AG09309 (cell line): ENCODE data around the gene SH2D3C.
"Not testable (repeated sequence)": the region's sequence is repeated elsewhere in the genome, so short reads cannot be mapped to it uniquely, and the experiment has no call there.

ENCODE experiments used
- DNase-seq: peaks from one replicate; pipeline ENCODE4 v3.0.0-alpha.2; 2010; ENCODE audit warnings: low read depth
- H3K4me3 ChIP-seq: 2 replicates; pipeline ENCODE4 v1.5.1; 2011; ENCODE audit warnings: mild to moderate bottlenecking, low read depth, low read length, moderate library complexity; ENCODE audit not compliant: control insufficient read depth
- TF ChIP-seq, protein P1 (sequence below): IDR thresholded peaks from 2 replicates; pipeline ENCODE4 v1.5.1; 2011; ENCODE audit warnings: mild to moderate bottlenecking, low read depth, low read length, inconsistent platforms; ENCODE audit not compliant: insufficient read depth, control insufficient read depth; ENCODE audit errors: missing control alignments

The SH2D3C gene

DNA sequence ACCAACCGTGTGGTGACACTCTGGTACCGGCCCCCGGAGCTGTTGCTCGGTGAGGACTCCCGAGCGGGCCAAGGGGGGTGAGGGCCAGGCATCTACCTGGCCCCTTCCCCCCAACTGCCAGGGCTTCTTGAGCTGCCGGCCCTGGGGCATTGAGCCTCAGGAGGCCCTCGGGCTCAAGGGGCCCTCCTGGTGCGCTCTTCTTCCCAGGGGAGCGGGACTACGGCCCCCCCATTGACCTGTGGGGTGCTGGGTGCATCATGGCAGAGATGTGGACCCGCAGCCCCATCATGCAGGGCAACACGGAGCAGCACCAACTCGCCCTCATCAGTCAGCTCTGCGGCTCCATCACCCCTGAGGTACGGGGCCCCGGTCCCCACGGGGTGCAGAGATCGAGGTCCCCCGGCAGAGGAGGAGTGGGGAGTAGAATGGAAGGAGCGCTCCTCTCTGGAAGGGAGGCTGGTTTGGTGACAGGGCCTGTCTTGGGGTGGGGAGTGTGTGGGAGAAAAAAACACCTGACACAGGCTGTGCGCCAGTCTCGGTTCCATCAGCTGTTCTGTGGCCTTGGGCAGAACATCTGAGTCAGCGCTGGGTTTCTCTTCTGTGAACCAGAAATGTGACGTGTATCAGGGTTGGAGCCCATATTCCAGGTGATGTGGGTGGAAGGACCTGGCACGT, 10.0 kb upstream of the SH2D3C start:
- H3K4me3 ChIP-seq, result no peak overlapping the region
- TF ChIP-seq, protein P1, sequence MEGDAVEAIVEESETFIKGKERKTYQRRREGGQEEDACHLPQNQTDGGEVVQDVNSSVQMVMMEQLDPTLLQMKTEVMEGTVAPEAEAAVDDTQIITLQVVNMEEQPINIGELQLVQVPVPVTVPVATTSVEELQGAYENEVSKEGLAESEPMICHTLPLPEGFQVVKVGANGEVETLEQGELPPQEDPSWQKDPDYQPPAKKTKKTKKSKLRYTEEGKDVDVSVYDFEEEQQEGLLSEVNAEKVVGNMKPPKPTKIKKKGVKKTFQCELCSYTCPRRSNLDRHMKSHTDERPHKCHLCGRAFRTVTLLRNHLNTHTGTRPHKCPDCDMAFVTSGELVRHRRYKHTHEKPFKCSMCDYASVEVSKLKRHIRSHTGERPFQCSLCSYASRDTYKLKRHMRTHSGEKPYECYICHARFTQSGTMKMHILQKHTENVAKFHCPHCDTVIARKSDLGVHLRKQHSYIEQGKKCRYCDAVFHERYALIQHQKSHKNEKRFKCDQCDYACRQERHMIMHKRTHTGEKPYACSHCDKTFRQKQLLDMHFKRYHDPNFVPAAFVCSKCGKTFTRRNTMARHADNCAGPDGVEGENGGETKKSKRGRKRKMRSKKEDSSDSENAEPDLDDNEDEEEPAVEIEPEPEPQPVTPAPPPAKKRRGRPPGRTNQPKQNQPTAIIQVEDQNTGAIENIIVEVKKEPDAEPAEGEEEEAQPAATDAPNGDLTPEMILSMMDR, result no peak
- no peak for DNase-seq

DNA sequence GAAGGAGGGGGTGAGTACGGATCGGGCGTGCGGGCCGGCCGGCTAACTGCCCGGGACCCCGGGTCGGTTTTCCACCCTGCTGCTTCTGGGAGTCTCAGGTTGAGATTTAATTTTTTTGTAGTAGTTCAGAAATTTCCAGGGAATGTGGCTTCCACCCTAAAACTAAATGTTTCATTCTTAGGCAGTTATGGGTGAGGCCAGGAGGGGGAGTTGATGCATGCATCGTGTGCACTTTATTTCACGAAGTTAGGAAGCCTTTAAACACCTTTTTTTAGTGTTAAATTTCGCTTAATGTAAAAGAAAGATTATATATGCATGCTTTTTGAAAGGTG, 8.3 kb upstream of the SH2D3C start:
- H3K4me3 ChIP-seq, result peak overlapping the region; percentile 87
- no peak for DNase-seq
- TF ChIP-seq, protein P1, result peak; percentile 61

DNA sequence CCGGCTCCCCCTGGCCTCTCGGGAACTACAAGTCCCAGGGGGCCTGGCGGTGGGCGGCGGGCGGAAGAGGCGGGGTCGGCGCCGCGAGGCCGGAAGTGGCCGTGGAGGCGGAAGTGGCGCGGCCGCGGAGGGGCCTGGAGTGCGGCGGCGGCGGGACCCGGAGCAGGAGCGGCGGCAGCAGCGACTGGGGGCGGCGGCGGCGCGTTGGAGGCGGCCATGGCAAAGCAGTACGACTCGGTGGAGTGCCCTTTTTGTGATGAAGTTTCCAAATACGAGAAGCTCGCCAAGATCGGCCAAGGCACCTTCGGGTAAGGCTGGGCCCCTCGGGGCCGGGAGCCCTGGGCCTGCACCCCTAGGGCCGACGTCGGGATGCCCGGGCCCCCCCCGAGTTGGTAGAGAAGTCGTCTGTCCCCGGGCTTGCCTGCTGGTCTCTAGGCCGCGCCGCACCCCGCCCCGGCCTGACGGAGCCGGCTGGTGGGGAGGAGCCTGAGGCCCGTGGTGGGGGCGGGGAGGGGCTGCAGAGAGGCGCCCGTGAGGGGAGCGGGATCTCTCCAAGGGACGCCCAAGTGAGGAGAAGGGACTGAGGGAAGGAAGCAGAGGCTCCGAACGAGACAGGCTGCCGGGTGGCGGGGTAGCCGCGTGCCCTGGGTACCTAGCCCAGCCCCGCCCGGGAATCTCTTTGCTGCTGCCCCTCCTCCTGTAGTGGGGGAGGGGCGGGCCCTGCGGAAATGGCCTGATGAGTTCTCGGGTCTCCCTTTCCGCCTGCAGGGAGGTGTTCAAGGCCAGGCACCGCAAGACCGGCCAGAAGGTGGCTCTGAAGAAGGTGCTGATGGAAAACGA, 7.7 kb upstream of the SH2D3C start, which contains the start of gene CDK9:
CDK9 (plus strand) TSS at position 102 of the 840 bp plus-strand sequence; CDS start at position 217, 115 bp downstream.
- peak within 1 kb of the TSS; percentile 87 for H3K4me3 ChIP-seq
- TF ChIP-seq, protein P1, result no peak
- no peak for DNase-seq

DNA sequence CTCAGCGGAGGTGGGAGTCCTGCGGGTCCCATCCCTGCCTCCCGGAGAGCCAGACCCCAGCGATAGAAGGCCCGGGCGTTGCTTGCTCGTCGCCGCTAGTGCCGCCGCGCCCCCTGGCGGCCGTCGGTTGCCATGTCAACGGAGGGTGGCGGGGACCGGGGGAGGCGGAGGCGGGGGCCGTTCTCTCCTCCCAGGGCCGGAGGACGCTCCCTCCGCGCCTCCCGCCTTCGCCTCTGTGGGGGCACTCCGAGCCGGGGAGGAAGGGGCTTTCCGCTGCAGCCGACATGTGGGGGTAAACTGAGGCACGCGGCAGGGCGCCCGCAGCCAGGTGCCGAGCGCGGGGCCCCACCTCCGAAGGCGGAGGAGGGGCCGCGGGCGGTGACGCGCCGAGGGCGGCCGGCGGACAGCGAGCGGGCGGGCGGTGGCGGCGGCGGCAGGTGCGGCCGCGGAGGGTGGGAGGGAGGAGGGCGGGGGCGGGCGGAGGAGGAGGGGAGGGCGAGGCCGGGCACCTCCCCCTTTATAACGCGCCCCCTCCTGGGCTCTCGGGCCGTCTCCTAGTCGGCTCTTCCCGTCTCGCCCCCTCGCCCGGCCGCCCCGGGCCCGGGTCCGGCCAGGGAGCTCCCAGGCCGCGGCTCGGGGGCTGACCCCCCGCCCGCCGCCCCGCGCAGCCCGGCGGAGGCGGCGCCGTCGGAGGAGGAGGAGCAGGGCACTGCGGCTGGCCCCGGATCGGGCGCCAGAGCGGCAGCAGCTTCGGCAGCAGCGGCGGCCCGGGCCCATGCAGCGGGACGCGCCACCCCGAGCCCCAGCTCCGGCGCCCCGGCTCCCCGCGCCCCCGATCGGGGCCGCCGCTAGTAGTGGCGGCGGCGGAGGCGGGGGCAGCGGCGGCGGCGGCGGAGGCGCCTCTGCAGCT, 6.8 kb upstream of the SH2D3C start:
- DNase-seq, result no peak
- TF ChIP-seq, protein P1, result peak; percentile 79
- peak overlapping the region; percentile 62 for H3K4me3 ChIP-seq

DNA sequence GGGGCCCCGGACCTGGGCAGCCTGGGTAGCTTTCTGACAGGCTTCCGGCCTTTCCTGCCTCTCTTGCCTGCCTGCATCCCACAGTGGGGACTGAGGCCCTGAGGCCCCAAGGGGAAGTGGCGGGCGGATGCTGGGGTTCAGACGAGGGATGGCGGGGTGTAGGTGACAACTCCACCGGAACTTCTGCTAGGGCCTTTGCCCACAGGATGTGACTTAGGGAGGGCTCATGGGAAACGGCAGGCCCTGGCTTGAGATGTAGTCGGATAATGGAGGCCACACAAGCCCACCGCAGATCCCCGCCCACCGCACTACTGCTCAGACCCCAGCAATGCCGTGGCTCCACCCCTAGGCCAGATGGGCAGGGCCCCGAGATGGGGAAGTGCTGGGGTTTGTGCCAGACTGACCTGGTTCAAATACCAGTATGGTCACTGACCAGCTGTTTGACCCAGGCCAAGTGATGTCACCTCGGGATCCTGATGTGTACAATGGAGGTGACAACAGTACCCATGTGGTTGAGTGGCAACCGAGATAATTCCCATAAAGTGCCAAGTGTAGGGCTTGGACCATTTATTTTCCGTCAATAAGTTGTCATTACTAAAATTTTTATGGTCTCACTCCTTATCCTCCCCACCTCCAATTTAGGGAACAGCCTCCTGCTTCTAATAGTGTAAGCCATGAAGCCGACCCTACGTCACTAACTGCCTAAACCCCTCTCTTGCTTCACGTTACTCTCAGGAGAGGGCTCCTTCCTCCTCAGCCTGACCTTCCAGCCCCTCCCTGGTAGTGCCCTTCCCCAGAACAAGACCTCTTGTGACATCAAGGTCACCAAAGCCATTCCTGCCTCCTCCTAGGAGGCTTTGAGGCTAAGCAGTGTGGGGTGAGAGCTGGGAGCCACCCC, 4.9 kb upstream of the SH2D3C start:
- no peak overlapping the region for H3K4me3 ChIP-seq
- TF ChIP-seq, protein P1, result no peak

DNA sequence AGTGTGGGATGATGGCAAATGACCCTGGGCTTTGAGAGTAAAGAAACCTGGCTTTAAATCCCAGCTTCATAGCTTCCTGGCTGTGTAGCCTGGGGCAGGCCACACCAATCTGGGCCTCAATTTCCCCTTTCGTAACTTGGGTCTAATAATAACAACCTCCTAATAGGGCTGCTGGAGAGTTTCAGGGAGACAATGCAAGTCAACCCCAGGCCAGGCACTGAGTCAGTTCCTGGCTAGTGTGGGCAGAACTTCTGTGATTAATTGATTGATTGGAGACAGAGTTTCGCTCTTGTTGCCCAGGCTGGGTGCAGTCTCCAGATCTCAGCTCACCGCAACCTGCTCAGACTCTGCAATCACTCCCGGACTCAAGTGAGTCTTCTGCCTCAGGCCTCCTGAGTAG, 3.3 kb upstream of the SH2D3C start:
- no peak overlapping the region for H3K4me3 ChIP-seq
- TF ChIP-seq, protein P1, result no peak
- DNase-seq, result no peak

More for the DNA sequence above, 4.9 kb upstream of the SH2D3C start:
- DNase-seq, result no peak

DNA sequence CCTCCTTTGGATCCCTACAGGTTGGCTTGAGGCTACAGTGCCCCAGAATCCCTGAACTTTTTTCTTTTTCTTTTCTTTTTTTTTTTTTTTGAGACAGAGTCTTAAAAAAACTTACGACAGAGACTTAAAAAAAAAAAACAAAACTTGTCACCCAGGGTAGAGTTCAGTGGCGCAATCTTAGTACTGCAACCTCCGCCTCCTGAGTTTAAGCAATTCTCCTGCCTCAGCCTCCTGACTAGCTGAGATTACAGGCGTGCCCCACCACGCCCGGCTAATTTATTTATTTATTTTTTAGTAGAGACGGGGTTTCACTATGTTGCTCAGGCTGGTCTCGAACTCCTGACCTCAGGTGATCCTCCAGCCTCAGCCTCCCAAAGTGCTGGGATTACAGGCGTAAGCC, 2.4 kb upstream of the SH2D3C start:
- H3K4me3 ChIP-seq, DNase-seq: not testable (repeated sequence)
